Neural cell (in vitro differentiated cells): ENCODE results near the gene OSBP2. TPM values are rescaled to one million over a fixed set of nuclear protein-coding genes. Genes with fewer than 3 reads are reported as not detected.

Experiments
- H2AFZ ChIP-seq: fragments of 200-600, 300-800 bp; sonication (generic), shearing (Covaris generic); 2 replicates; pipeline ENCODE4 v1.6.0; 2014; ENCODE audit warnings: low read depth, mild to moderate bottlenecking, antibody characterized with exemption, low read length, moderate library complexity
- H3F3A ChIP-seq: fragments of 200-600 bp; shearing (Covaris generic); 2 replicates; pipeline ENCODE4 v1.6.1; 2016; ENCODE audit warnings: mild to moderate bottlenecking, moderate library complexity, mixed read lengths, antibody characterized with exemption, low read length; ENCODE audit not compliant: insufficient read depth, poor library complexity, severe bottlenecking
- H3K27ac ChIP-seq: fragments of 200-600, 300-800 bp; sonication (generic), shearing (Covaris generic); 2 replicates; pipeline ENCODE4 v1.5.1; 2014; ENCODE audit warnings: mild to moderate bottlenecking, low read length, moderate library complexity
- H3K27me3 ChIP-seq: fragments of 300-800, 200-600 bp; sonication (generic), shearing (Covaris generic); 2 replicates; pipeline ENCODE4 v1.6.0; 2014; ENCODE audit warnings: mild to moderate bottlenecking, low read depth, low read length, moderate library complexity; ENCODE audit not compliant: insufficient read depth
- H3K36me3 ChIP-seq: fragments of 300-800, 200-600 bp; sonication (generic), shearing (Covaris generic); 2 replicates; pipeline ENCODE4 v1.5.1; 2014; ENCODE audit warnings: mild to moderate bottlenecking, antibody characterized with exemption, low read length, moderate library complexity; ENCODE audit not compliant: insufficient read depth
- H3K4me2 ChIP-seq: fragments of 300-800, 200-600 bp; sonication (generic), shearing (Covaris generic); 2 replicates; pipeline ENCODE4 v1.6.0; 2014; ENCODE audit warnings: mild to moderate bottlenecking, low read length
- H3K4me3 ChIP-seq: fragments of 300-800, 200-600 bp; sonication (generic), shearing (Covaris generic); 2 replicates; pipeline ENCODE4 v1.5.1; 2014; ENCODE audit warnings: mild to moderate bottlenecking, low read length, moderate library complexity
- H3K79me2 ChIP-seq: fragments of 200-600 bp; shearing (Covaris generic); replicated peaks from 2 replicates; pipeline ENCODE4 v1.6.0; 2014; ENCODE audit warnings: mild to moderate bottlenecking, low read length, moderate library complexity; ENCODE audit not compliant: insufficient read depth
- H3K9ac ChIP-seq: fragments of 300-800, 200-600 bp; sonication (generic), shearing (Covaris generic); 2 replicates; pipeline ENCODE4 v1.6.1; 2016; ENCODE audit warnings: mild to moderate bottlenecking, low read length, mixed read lengths
- H3K9me2 ChIP-seq: fragments of 200-600 bp; shearing (Covaris generic); 2 replicates; pipeline ENCODE4 v1.6.1; 2016; ENCODE audit warnings: mild to moderate bottlenecking, low read length, mixed read lengths; ENCODE audit not compliant: insufficient read depth
- H3K9me3 ChIP-seq: fragments of 200-600, 300-800 bp; sonication (generic), shearing (Covaris generic); 2 replicates; pipeline ENCODE4 v1.6.1; 2016; ENCODE audit warnings: mild to moderate bottlenecking, mixed run types, low read length, moderate library complexity, mixed read lengths
- H4K20me1 ChIP-seq: fragments of 200-600 bp; shearing (Covaris generic); 2 replicates; pipeline ENCODE4 v1.6.1; 2016; ENCODE audit warnings: mild to moderate bottlenecking, mixed run types; ENCODE audit not compliant: insufficient read depth
- CTCF ChIP-seq: fragments of 450-650 bp; IDR thresholded peaks from 2 replicates; pipeline ENCODE4 v1.5.1; 2014; ENCODE audit warnings: antibody characterized with exemption, mild to moderate bottlenecking, moderate library complexity; ENCODE audit not compliant: poor library complexity, severe bottlenecking
- EP300 ChIP-seq: fragments of 450-650 bp; conservative IDR thresholded peaks from 2 replicates; pipeline ENCODE4 v1.6.1; 2014; ENCODE audit warnings: antibody characterized with exemption, mild to moderate bottlenecking, moderate library complexity; ENCODE audit not compliant: poor library complexity, severe bottlenecking
- EZH2 ChIP-seq: fragments of 200-600, 300-800 bp; shearing (Covaris generic), sonication (generic); IDR thresholded peaks from 2 replicates; pipeline ENCODE4 v1.6.1; 2014; ENCODE audit warnings: antibody characterized with exemption, low read length, borderline replicate concordance, mild to moderate bottlenecking; ENCODE audit not compliant: insufficient read depth, poor library complexity, severe bottlenecking
- MXI1 ChIP-seq: fragments of 450-650 bp; conservative IDR thresholded peaks from 2 replicates; pipeline ENCODE4 v1.6.1; 2014; ENCODE audit warnings: antibody characterized with exemption, mild to moderate bottlenecking; ENCODE audit not compliant: poor library complexity, severe bottlenecking
- POLR2AphosphoS5 ChIP-seq: IDR thresholded peaks from 2 replicates; pipeline ENCODE4 v1.6.1; 2012
- RAD21 ChIP-seq: fragments of 450-650 bp; conservative IDR thresholded peaks from 2 replicates; pipeline ENCODE4 v1.6.1; 2014; ENCODE audit warnings: antibody characterized with exemption, mild to moderate bottlenecking, moderate library complexity
- REST ChIP-seq: IDR thresholded peaks from 2 replicates; pipeline ENCODE4 v1.6.1; 2012; ENCODE audit warnings: borderline replicate concordance
- SMC3 ChIP-seq: fragments of 450-650 bp; conservative IDR thresholded peaks from 2 replicates; pipeline ENCODE4 v1.6.1; 2014; ENCODE audit warnings: antibody characterized with exemption, mild to moderate bottlenecking, moderate library complexity; ENCODE audit not compliant: poor library complexity
- TAF1 ChIP-seq: IDR thresholded peaks from 2 replicates; pipeline ENCODE4 v1.6.1; 2012; ENCODE audit warnings: low read depth
- polyA plus RNA-seq: library from polyadenylated mRNA; depleted of rRNA; stranded (reverse); fragments of >200 nt; gene quantifications from 2 replicates; pipeline ENCODE4 v1.2.3, GENCODE V29; 2014

OSBP2 gene
- polyA plus RNA-seq, 1 donor from 2014 or later = 8.7 TPM

GRCh38 chr22:30866811-30867271 is 172.2 kb downstream of the OSBP2 start:
- Histone ChIP-seq H3K9me3 (no peaks in the 10 kb centered on the region), H4K20me1 (no peaks in the 10 kb centered on the region), H3F3A (no peaks in the 10 kb centered on the region), H3K27ac (no peak overlapping the region), H3K79me2 (no peaks in the 10 kb centered on the region), H3K4me3 (no peak overlapping the region), H3K36me3 (no peaks in the 10 kb centered on the region), H3K9me2 (no peaks in the 10 kb centered on the region), H3K9ac (no peak overlapping the region), H2AFZ (no peak overlapping the region), H3K4me2 (no peak overlapping the region), H3K27me3 (no peaks in the 10 kb centered on the region)
- no peak for TF ChIP-seq EP300
- TF ChIP-seq CTCF = no peak
- no peak for TF ChIP-seq RAD21
- TF ChIP-seq REST = no peak
- TF ChIP-seq SMC3 = no peak
- no peak for TF ChIP-seq TAF1
- no peak for TF ChIP-seq EZH2
- no peak for TF ChIP-seq POLR2AphosphoS5
- TF ChIP-seq MXI1 = no peak

- no peaks in the 10 kb centered on the region for H3K79me2 ChIP-seq
- H3K27ac ChIP-seq = no peak overlapping the region
- no peak overlapping the region for H3K9ac ChIP-seq
Observed at GRCh38 chr22:30867746-30868662, 173.3 kb downstream of the OSBP2 start.

More at GRCh38 chr22:30867746-30868662, 173.3 kb downstream of the OSBP2 start:
- H3K36me3 ChIP-seq = no peaks in the 10 kb centered on the region
- TF ChIP-seq CTCF (no peak), REST (no peak), TAF1 (no peak), POLR2AphosphoS5 (no peak), SMC3 (no peak), RAD21 (no peak), EZH2 (no peak), MXI1 (no peak), EP300 (no peak)
- H3F3A ChIP-seq = no peaks in the 10 kb centered on the region
- no peak overlapping the region for H3K4me2 ChIP-seq
- H3K9me3 ChIP-seq = no peaks in the 10 kb centered on the region
- H3K9me2 ChIP-seq = no peaks in the 10 kb centered on the region
- no peak overlapping the region for H2AFZ ChIP-seq
- H4K20me1 ChIP-seq = no peaks in the 10 kb centered on the region
- H3K27me3 ChIP-seq = no peaks in the 10 kb centered on the region
- H3K4me3 ChIP-seq = no peak overlapping the region
